Osteocyte (in vitro differentiated cells): ENCODE results near the gene KATNB1. TPM values are rescaled to one million over a fixed set of nuclear protein-coding genes. Genes with fewer than 3 reads are reported as not detected.

ENCODE experiments used
- DNase-seq: peaks from one replicate; pipeline ENCODE4 v3.0.0; 2021; ENCODE audit warnings: mixed read lengths; ENCODE audit not compliant: unreplicated experiment; ENCODE audit errors: extremely low spot score
- H3K27ac Mint-ChIP-seq: one replicate; pipeline ENCODE4 v1.8.0; 2021; ENCODE audit warnings: mild to moderate bottlenecking, mixed read lengths; ENCODE audit not compliant: unreplicated experiment
- H3K27me3 Mint-ChIP-seq: one replicate; pipeline ENCODE4 v1.8.0; 2021; ENCODE audit warnings: mixed read lengths; ENCODE audit not compliant: unreplicated experiment
- H3K36me3 Mint-ChIP-seq: one replicate; pipeline ENCODE4 v1.8.0; 2021; ENCODE audit warnings: mixed read lengths; ENCODE audit not compliant: unreplicated experiment
- H3K4me1 Mint-ChIP-seq: one replicate; pipeline ENCODE4 v1.8.0; 2021; ENCODE audit warnings: mixed read lengths; ENCODE audit not compliant: unreplicated experiment
- H3K4me3 Mint-ChIP-seq: one replicate; pipeline ENCODE4 v1.8.0; 2021; ENCODE audit warnings: mild to moderate bottlenecking, moderate library complexity, mixed read lengths; ENCODE audit not compliant: unreplicated experiment
- H3K9me3 Mint-ChIP-seq: one replicate; pipeline ENCODE4 v1.8.0; 2021; ENCODE audit warnings: mixed read lengths; ENCODE audit not compliant: unreplicated experiment
- total RNA-seq: library from RNA; stranded (reverse); gene quantifications from 2 replicates; pipeline ENCODE4 v1.2.1, GENCODE V29; 2021
- TF ChIP-seq, protein P1 (sequence below): fragments of 200-600 bp; sonication (generic); IDR thresholded peaks from 2 replicates; pipeline ENCODE4 v1.5.0; 2021; ENCODE audit warnings: antibody characterized with exemption, mild to moderate bottlenecking, moderate library complexity

KATNB1 gene
- total RNA-seq, 1 donor from 2014 or later: 15.9 TPM

DNA sequence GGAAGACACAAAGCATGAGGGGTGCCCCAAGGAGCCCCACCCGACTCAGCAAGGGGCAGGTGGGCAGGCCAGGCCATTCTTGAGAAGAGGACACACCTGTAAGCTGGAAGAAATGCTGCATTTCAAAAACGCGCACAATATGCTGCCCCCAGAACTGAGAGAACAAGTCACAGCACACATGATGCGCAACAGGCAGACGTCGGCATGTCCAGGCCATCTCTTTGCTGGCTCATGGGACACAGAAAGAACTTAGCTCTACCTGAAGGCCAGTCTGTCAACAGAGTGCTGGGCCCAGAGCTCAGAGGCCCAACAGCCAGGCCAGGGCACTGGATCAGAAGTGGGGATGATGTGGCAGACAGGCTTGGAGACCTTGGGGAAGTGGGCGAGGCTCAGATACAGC, 48.8 kb downstream of the KATNB1 start:
- TF ChIP-seq, protein P1, sequence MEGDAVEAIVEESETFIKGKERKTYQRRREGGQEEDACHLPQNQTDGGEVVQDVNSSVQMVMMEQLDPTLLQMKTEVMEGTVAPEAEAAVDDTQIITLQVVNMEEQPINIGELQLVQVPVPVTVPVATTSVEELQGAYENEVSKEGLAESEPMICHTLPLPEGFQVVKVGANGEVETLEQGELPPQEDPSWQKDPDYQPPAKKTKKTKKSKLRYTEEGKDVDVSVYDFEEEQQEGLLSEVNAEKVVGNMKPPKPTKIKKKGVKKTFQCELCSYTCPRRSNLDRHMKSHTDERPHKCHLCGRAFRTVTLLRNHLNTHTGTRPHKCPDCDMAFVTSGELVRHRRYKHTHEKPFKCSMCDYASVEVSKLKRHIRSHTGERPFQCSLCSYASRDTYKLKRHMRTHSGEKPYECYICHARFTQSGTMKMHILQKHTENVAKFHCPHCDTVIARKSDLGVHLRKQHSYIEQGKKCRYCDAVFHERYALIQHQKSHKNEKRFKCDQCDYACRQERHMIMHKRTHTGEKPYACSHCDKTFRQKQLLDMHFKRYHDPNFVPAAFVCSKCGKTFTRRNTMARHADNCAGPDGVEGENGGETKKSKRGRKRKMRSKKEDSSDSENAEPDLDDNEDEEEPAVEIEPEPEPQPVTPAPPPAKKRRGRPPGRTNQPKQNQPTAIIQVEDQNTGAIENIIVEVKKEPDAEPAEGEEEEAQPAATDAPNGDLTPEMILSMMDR: no peak
- Mint-ChIP-seq H3K4me1 (peaks cover 39% of the 10 kb centered on the region), H3K27me3 (no peaks in the 10 kb centered on the region), H3K36me3 (peaks cover 46% of the 10 kb centered on the region), H3K27ac (peak overlapping the region; percentile 56), H3K4me3 (no peak overlapping the region), H3K9me3 (no peaks in the 10 kb centered on the region)
- DNase-seq: no peak

DNA sequence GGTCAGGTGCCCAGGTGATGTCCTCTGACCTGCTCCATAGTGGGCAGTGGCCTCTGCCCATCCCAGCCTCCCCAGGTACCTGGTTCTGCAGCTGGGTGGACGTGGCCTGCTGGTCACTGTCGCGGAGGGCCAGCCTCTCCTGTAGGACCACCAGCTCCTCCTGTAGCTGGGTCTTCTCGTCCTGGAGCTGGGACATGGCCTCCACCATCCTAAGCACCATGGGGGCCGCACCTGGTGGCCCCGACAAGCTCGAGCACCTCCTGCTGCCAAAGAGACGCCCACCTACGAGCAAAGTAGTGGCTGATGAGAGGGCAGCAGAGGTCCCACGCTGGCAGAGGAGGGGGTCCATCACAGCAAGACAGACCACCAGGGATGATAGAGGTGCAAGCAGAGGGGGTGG, 49.8 kb downstream of the KATNB1 start:
- Mint-ChIP-seq H3K36me3 (peaks cover 48% of the 10 kb centered on the region), H3K9me3 (no peaks in the 10 kb centered on the region), H3K4me1 (peaks cover 42% of the 10 kb centered on the region), H3K27me3 (no peaks in the 10 kb centered on the region), H3K4me3 (no peak overlapping the region), H3K27ac (no peak overlapping the region)
- DNase-seq: no peak
- TF ChIP-seq, protein P1: no peak

DNA sequence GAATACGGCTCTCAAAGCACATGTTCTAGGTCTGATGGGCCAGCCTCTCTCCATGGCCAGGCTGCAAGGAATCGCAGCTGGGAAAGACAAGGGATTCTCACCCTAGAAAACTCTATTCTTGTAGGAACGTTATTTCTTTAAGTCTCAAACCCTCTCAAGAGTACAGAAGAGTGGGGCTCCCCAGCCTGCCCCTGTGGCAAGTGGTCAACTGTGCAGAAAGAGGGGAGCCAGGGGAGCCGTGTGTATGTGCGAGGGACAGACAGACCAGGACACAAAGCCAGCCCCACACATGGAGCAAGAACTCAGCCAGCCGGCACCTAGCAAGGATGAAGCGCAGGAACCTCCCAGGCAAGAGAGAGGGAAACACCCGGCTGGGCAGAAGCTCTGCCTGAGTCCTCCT, 50.4 kb downstream of the KATNB1 start:
- Mint-ChIP-seq H3K4me1 (peaks cover 46% of the 10 kb centered on the region), H3K4me3 (no peak overlapping the region), H3K36me3 (peaks cover 48% of the 10 kb centered on the region), H3K9me3 (no peaks in the 10 kb centered on the region), H3K27ac (peak overlapping the region; percentile 47), H3K27me3 (no peaks in the 10 kb centered on the region)
- no peak for DNase-seq
- TF ChIP-seq, protein P1: no peak

DNA sequence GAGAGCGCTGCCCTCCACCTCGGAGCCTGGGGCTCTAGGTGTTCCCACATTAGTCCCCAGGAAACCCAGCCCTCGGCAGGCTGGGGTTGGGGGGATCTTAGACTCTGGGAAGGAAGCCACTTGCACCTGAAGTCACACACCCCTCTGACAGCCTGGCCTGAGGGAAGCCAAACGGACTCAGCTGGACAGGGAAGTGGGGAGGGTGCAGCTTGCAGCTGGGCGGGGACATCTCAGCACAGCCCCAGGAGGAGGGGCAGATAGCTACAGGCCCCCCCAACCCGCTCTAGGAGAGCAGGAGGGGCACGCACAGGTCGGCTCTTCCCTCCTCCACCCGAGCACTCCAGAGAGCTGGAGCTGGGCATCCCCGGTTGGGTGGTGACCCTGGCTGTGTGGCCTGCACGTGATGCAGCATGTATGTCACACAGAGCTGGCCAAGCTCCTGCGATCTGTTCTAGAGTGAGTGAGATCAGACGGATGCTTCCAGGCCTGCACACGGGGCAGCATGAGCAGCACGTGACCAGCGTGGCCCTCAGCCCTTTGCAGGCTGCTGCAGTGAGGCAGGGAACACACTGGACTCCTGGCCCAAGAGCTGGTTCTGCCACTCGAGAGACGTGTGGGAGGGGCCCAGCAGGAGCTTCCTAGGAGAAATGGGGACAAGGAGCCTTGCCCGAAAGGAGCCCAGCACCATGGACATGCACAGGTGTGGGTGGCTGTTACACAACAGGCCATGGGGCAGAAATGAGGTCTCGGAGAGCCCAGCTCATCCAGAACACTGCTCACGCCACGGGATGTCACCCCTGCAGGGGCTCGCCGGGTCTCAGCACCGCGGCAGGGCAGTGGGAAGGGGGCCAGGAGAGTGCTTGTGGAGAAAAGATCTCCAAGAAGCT, 51.3 kb downstream of the KATNB1 start:
- H3K36me3 Mint-ChIP-seq: peaks cover 49% of the 10 kb centered on the region
- peaks cover 46% of the 10 kb centered on the region for H3K4me1 Mint-ChIP-seq
- TF ChIP-seq, protein P1: no peak
- no peaks in the 10 kb centered on the region for H3K9me3 Mint-ChIP-seq
- H3K27me3 Mint-ChIP-seq: no peaks in the 10 kb centered on the region
- H3K27ac Mint-ChIP-seq: no peak overlapping the region
- DNase-seq: no peak
- no peak overlapping the region for H3K4me3 Mint-ChIP-seq

DNA sequence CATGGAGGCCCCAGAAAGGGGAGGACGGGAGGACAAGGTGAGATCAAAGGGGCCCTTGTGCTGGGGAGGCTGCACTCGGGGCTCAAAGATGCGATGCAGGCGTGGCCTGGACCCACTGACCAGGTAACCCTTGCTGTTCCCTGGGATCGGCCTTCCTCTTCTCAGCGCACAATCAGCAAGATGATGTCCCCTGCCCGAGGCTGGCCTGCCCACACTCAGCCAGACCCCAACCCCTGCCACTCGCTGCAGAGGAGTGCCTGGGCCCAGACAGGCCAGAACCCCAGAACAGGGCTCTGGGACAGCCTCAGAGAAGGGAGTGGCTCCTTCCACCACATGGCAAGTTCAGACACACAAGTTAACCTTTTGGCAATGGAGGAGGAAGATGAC, 51.9 kb downstream of the KATNB1 start:
- Mint-ChIP-seq H3K9me3 (no peaks in the 10 kb centered on the region), H3K27ac (no peak overlapping the region), H3K4me1 (peaks cover 44% of the 10 kb centered on the region), H3K4me3 (no peak overlapping the region), H3K36me3 (peaks cover 47% of the 10 kb centered on the region), H3K27me3 (no peaks in the 10 kb centered on the region)
- DNase-seq: no peak
- TF ChIP-seq, protein P1: no peak
